ENCODE results near the gene S100P.
"Not testable (repeated sequence)": the region's sequence is repeated elsewhere in the genome, so short reads cannot be mapped to it uniquely, and the experiment has no call there.

The S100P gene

GRCh38 chr4:6723851-6724250 is 30.2 kb downstream of the S100P start:
- no peak for TF ChIP-seq CTCF (IDR thresholded peaks at IDR 0.05; ENCODE audit: low read depth, low read length, missing control alignments)
- no peak overlapping the region for H3K4me3 ChIP-seq (replicated peaks; ENCODE audit: low read depth, low read length)
- no peak for DNase-seq (ENCODE audit: extremely low read depth, low read depth)

- H3K4me3 ChIP-seq (replicated peaks; ENCODE audit: low read depth, low read length): no peak overlapping the region
- TF ChIP-seq CTCF (IDR thresholded peaks at IDR 0.05; ENCODE audit: low read depth, low read length, missing control alignments): no peak
- DNase-seq (ENCODE audit: extremely low read depth, low read depth): no peak
Observed at GRCh38 chr4:6724421-6725111, 30.9 kb downstream of the S100P start.

- DNase-seq (ENCODE audit: extremely low read depth, low read depth); H3K4me3 ChIP-seq (replicated peaks; ENCODE audit: low read depth, low read length): not testable (repeated sequence)
Observed at GRCh38 chr4:6725427-6725961, 31.8 kb downstream of the S100P start.

- DNase-seq (ENCODE audit: extremely low read depth, low read depth): no peak
- TF ChIP-seq CTCF (IDR thresholded peaks at IDR 0.05; ENCODE audit: low read depth, low read length, missing control alignments): no peak
- H3K4me3 ChIP-seq (replicated peaks; ENCODE audit: low read depth, low read length): no peak overlapping the region
Observed at GRCh38 chr4:6727081-6727942, 33.6 kb downstream of the S100P start.

GRCh38 chr4:6727943-6728250 is 34.2 kb downstream of the S100P start:
- TF ChIP-seq CTCF (IDR thresholded peaks at IDR 0.05; ENCODE audit: low read depth, low read length, missing control alignments): no peak
- no peak for DNase-seq (ENCODE audit: extremely low read depth, low read depth)
- no peak overlapping the region for H3K4me3 ChIP-seq (replicated peaks; ENCODE audit: low read depth, low read length)

GRCh38 chr4:6728320-6729029 is 34.8 kb downstream of the S100P start:
- TF ChIP-seq CTCF (IDR thresholded peaks at IDR 0.05; ENCODE audit: low read depth, low read length, missing control alignments): no peak
- no peak for DNase-seq (ENCODE audit: extremely low read depth, low read depth)
- H3K4me3 ChIP-seq (replicated peaks; ENCODE audit: low read depth, low read length): no peak overlapping the region
